ENCODE results near the gene KDM1A. TPM values are rescaled to one million over a fixed set of nuclear protein-coding genes. Genes with fewer than 3 reads are reported as not detected.

KDM1A gene
- total RNA-seq, 1 donor from 2014 or later = 332 TPM

DNA sequence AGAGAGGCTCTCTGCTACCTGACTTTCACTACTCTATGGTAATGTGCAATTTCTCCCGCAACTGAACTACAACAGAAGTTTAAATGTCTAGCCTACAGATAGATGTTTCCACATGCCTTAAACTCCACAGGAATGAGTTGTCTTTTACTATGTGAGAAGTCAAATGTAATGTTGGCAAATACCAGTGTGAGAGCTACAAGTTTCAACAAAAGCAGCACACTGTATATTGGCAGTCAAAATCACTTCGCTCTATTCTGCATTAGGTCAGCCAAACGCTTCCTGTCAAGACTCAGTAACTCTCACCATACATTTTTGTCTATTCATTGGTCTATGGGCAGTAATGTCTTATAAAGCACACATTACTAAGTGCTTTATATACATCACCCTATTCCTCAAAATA lies 107.5 kb downstream of the KDM1A start:
- H3K4me2 ChIP-seq = no peak overlapping the region
- Mint-ChIP-seq H3K27me3 (ENCODE audit: insufficient read depth, low read depth) (no peaks in the 10 kb centered on the region), H3K9me3 (no peaks in the 10 kb centered on the region)

DNA sequence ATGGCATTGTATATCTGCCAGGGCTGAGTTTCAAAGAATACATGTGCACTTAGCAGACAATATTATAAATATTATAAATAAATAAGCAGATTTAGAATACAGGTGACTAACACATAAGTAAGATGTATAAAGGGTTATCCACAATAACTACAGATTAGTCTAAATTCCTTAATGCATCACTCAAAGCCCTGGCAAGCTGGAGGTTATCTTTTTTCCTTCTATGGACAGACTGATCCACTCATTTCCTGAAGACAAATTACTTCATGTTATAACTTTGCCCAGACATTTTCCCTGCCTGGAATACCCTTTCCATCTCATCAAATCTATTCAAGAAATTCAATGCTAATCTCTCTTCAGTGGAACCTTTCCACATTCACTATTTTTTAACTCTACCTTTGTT lies 110.6 kb downstream of the KDM1A start:
- no peaks in the 10 kb centered on the region for H3K9me3 ChIP-seq (ENCODE audit: low read depth)
- H3K27ac ChIP-seq = no peak overlapping the region
- Mint-ChIP-seq H3K36me3 (peaks cover 4% of the 10 kb centered on the region), H3K27me3 (ENCODE audit: insufficient read depth, low read depth) (no peaks in the 10 kb centered on the region), H3K9me3 (no peaks in the 10 kb centered on the region), H3K4me3 (no peak overlapping the region), H3K27ac (no peak overlapping the region), H3K4me1 (peaks cover 8% of the 10 kb centered on the region)
- H3K79me2 ChIP-seq (ENCODE audit: low read depth) = peaks cover 100% of the 10 kb centered on the region
- H3K9ac ChIP-seq = no peak overlapping the region
- H4K20me1 ChIP-seq (ENCODE audit: low read depth) = peaks cover 80% of the 10 kb centered on the region
- peaks cover 7% of the 10 kb centered on the region for H3F3A ChIP-seq (ENCODE audit: low read depth)
- H3K27me3 ChIP-seq = no peaks in the 10 kb centered on the region
- peaks cover 2% of the 10 kb centered on the region for H3K4me1 ChIP-seq
- H2AFZ ChIP-seq (replicated peaks) = no peak overlapping the region
- H3K4me2 ChIP-seq = no peak overlapping the region
- H3K36me3 ChIP-seq = no peaks in the 10 kb centered on the region
- no peak overlapping the region for H3K4me3 ChIP-seq
- no peak for DNase-seq (ENCODE audit: low spot score)
- TF ChIP-seq EZH2 (IDR thresholded peaks at IDR 0.05) = no peak
- TF ChIP-seq EZH2phosphoT487 (IDR thresholded peaks at IDR 0.05) = no peak
- TF ChIP-seq, protein P1, sequence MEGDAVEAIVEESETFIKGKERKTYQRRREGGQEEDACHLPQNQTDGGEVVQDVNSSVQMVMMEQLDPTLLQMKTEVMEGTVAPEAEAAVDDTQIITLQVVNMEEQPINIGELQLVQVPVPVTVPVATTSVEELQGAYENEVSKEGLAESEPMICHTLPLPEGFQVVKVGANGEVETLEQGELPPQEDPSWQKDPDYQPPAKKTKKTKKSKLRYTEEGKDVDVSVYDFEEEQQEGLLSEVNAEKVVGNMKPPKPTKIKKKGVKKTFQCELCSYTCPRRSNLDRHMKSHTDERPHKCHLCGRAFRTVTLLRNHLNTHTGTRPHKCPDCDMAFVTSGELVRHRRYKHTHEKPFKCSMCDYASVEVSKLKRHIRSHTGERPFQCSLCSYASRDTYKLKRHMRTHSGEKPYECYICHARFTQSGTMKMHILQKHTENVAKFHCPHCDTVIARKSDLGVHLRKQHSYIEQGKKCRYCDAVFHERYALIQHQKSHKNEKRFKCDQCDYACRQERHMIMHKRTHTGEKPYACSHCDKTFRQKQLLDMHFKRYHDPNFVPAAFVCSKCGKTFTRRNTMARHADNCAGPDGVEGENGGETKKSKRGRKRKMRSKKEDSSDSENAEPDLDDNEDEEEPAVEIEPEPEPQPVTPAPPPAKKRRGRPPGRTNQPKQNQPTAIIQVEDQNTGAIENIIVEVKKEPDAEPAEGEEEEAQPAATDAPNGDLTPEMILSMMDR (IDR thresholded peaks at IDR 0.05) = no peak

More for the DNA sequence above, 107.5 kb downstream of the KDM1A start:
- Mint-ChIP-seq H3K36me3 (peaks cover 2% of the 10 kb centered on the region), H3K4me1 (peaks cover 18% of the 10 kb centered on the region), H3K27ac (no peak overlapping the region), H3K4me3 (no peak overlapping the region)
- H2AFZ ChIP-seq (replicated peaks) = no peak overlapping the region
- H3F3A ChIP-seq (ENCODE audit: low read depth) = peaks cover 14% of the 10 kb centered on the region
- H3K36me3 ChIP-seq = no peaks in the 10 kb centered on the region
- no peak overlapping the region for H3K9ac ChIP-seq
- H3K4me1 ChIP-seq = peaks cover 9% of the 10 kb centered on the region
- TF ChIP-seq, protein P1 (IDR thresholded peaks at IDR 0.05) = no peak
- TF ChIP-seq EZH2phosphoT487 (IDR thresholded peaks at IDR 0.05) (no peak), EZH2 (IDR thresholded peaks at IDR 0.05) (no peak)
- H3K9me3 ChIP-seq (ENCODE audit: low read depth) = no peaks in the 10 kb centered on the region
- H3K27ac ChIP-seq = no peak overlapping the region
- no peaks in the 10 kb centered on the region for H3K27me3 ChIP-seq
- DNase-seq (ENCODE audit: low spot score) = no peak
- no peak overlapping the region for H3K4me3 ChIP-seq
- H4K20me1 ChIP-seq (ENCODE audit: low read depth) = peaks cover 81% of the 10 kb centered on the region
- peaks cover 100% of the 10 kb centered on the region for H3K79me2 ChIP-seq (ENCODE audit: low read depth)

DNA sequence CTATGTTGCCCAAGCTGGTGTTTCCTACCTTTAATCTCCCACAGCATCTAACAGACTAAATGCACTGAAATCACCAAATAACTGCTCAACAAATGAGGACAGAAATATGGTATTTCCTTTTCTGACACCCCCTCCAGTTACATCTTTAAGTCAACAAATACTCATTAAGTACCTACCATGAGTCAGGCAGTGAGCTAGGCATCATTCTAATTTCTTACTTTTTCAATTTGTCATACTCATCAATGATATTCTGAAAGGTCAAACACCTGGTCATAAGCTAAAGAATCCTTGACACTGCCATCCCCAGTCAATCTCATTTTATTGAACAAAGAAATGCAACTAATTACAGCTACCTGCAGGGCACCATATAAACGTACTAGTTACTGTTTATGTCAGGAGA lies 112.8 kb downstream of the KDM1A start:
- peaks cover 100% of the 10 kb centered on the region for H3K79me2 ChIP-seq (ENCODE audit: low read depth)
- H3K36me3 ChIP-seq = no peaks in the 10 kb centered on the region
- Mint-ChIP-seq H3K27me3 (ENCODE audit: insufficient read depth, low read depth) (no peaks in the 10 kb centered on the region), H3K27ac (no peak overlapping the region), H3K4me3 (no peak overlapping the region), H3K4me1 (peaks cover 3% of the 10 kb centered on the region), H3K36me3 (peaks cover 5% of the 10 kb centered on the region), H3K9me3 (no peaks in the 10 kb centered on the region)
- H3K4me1 ChIP-seq = peaks cover 6% of the 10 kb centered on the region
- H3K27ac ChIP-seq = no peak overlapping the region
- no peak for TF ChIP-seq EZH2 (IDR thresholded peaks at IDR 0.05)
- TF ChIP-seq, protein P1 (IDR thresholded peaks at IDR 0.05) = no peak
- TF ChIP-seq EZH2phosphoT487 (IDR thresholded peaks at IDR 0.05) = no peak
- H3K4me2 ChIP-seq = no peak overlapping the region
- no peaks in the 10 kb centered on the region for H3K9me3 ChIP-seq (ENCODE audit: low read depth)
- no peaks in the 10 kb centered on the region for H3K27me3 ChIP-seq
- no peak overlapping the region for H3K9ac ChIP-seq
- H2AFZ ChIP-seq (replicated peaks) = no peak overlapping the region
- H3F3A ChIP-seq (ENCODE audit: low read depth) = no peaks in the 10 kb centered on the region
- no peak overlapping the region for H3K4me3 ChIP-seq
- H4K20me1 ChIP-seq (ENCODE audit: low read depth) = peaks cover 80% of the 10 kb centered on the region
- DNase-seq (ENCODE audit: low spot score) = no peak

Small RNA genes within 50 kb of the gene (microRNA-seq; reads per million reads assigned to microRNA genes)
- gene MIR3115 (1.6 reads per million), gene MIR4419A (not detected)

Small RNA genes within 50 kb of the gene (small RNA-seq; reads per million reads assigned to genes)
- gene MIR3115 = not detected
- not detected for gene MIR4419A

Other genes with a start within 250 kb of the KDM1A start
- 0.12 TPM in 1 of 2 replicates, not detected in the other for gene LACTBL1, start 46.6 kb upstream of the KDM1A start, total RNA-seq (ENCODE audit: low replicate concordance)
- gene TEX46, start 3.6 kb upstream of the KDM1A start, total RNA-seq (ENCODE audit: low replicate concordance) = not detected in 2 replicates
- 38.0 and 39.1 TPM in 2 replicates for gene LUZP1, start 149.4 kb downstream of the KDM1A start, total RNA-seq (ENCODE audit: low replicate concordance)
- gene HTR1D, start 198.0 kb downstream of the KDM1A start, total RNA-seq (ENCODE audit: low replicate concordance) = 1.1 and 2.0 TPM in 2 replicates

All from neural progenitor cell (in vitro differentiated cells).